B cell (primary cell): ENCODE measurements around the gene WDR83. TPM values are rescaled to one million over a fixed set of nuclear protein-coding genes. Genes with fewer than 3 reads are reported as not detected.
"Not testable (repeated sequence)": the region's sequence is repeated elsewhere in the genome, so short reads cannot be mapped to it uniquely, and the experiment has no call there.

Source experiments
- ATAC-seq: fragments of 200-7000 bp; cut with Tn5 transposase; one replicate; pipeline ENCODE4 v1.10.0; 2021; ENCODE audit warnings: low read depth, mild to moderate bottlenecking, moderate number of reproducible peaks, moderate library complexity
- CTCF ChIA-PET: fragments of 350-600 bp; sonication (Branson Sonifier 250); formaldehyde crosslinking; loops from one replicate; lab custom pipeline; 2021; ENCODE audit warnings: antibody characterized with exemption, inconsistent platforms; lab: Charles Lee
- POLR2A ChIA-PET: fragments of 350-600 bp; sonication (Branson Sonifier 250); formaldehyde crosslinking; loops from one replicate; lab custom pipeline; 2021; ENCODE audit warnings: antibody characterized with exemption; lab: Charles Lee
- DNase-seq: peaks from one replicate; pipeline ENCODE4 v3.0.0; 2013
- H2AFZ ChIP-seq: 2 replicates; pipeline ENCODE4 v1.6.1; 2012; ENCODE audit warnings: mild to moderate bottlenecking, low read depth, low read length; ENCODE audit not compliant: insufficient read depth, poor library complexity, severe bottlenecking
- H3K27ac ChIP-seq, 2 donors: 1 replicate in 1 of 2; 2 replicates in 1 of 2; pipeline ENCODE4 v1.5.1; 2012 to 2013; ENCODE audit warnings: low read length in 2 of 2, mild to moderate bottlenecking in 2 of 2, moderate library complexity in 1 of 2
- H3K27me3 ChIP-seq, 4 experiments: fragments of 200-600 bp in 1 of 4; sonication (generic) in 1 of 4; replicated peaks in 1 of 4; 1 replicate in 2 of 4; 2 replicates in 2 of 4; pipeline versions ENCODE4 v1.6.1 to v1.7.0; 2013 to 2016; ENCODE audit warnings: low read length in 3 of 4, mild to moderate bottlenecking in 2 of 4, mixed read lengths in 1 of 4, moderate library complexity in 1 of 4; ENCODE audit not compliant: insufficient read depth in 4 of 4, control insufficient read depth in 3 of 4; ENCODE audit errors: control extremely low read depth in 1 of 4
- H3K36me3 ChIP-seq, 2 experiments: replicated peaks in 1 of 2; 1 replicate in 1 of 2; 2 replicates in 1 of 2; pipeline versions ENCODE4 v1.6.1 to v1.7.1; 2013; ENCODE audit warnings: low read length in 1 of 2; ENCODE audit not compliant: insufficient read depth in 2 of 2, control insufficient read depth in 1 of 2; ENCODE audit errors: control extremely low read depth in 1 of 2, extremely low read depth in 1 of 2
- H3K4me1 ChIP-seq, 2 donors: fragments of 200-600 bp in 1 of 2; sonication (generic) in 1 of 2; 1 replicate in 1 of 2; 2 replicates in 1 of 2; pipeline versions ENCODE4 v1.5.1 to v1.6.1; 2013 to 2017; ENCODE audit warnings: low read length in 2 of 2; ENCODE audit not compliant: control insufficient read depth in 2 of 2, insufficient read depth in 2 of 2
- H3K4me2 ChIP-seq: replicated peaks from 2 replicates; pipeline ENCODE3; 2012; ENCODE audit warnings: mild to moderate bottlenecking, low read depth, low read length; ENCODE audit not compliant: poor library complexity, severe bottlenecking
- H3K4me3 ChIP-seq, 5 experiments: fragments of 200-600 bp in 1 of 5; sonication (generic) in 1 of 5; 1 replicate in 3 of 5; 2 replicates in 2 of 5; pipeline versions ENCODE4 v1.5.1 to v1.7.0; 2011 to 2016; ENCODE audit warnings: low read length in 4 of 5, mild to moderate bottlenecking in 4 of 5, low read depth in 2 of 5, control low read depth in 1 of 5, moderate library complexity in 1 of 5; ENCODE audit not compliant: insufficient read depth in 1 of 5; ENCODE audit errors: control extremely low read depth in 1 of 5, extremely low read depth in 1 of 5
- H3K79me2 ChIP-seq: fragments of 200-600 bp; sonication (generic); one replicate; pipeline ENCODE4 v1.6.0; 2016; ENCODE audit warnings: low read length; ENCODE audit not compliant: control insufficient read depth, insufficient read depth
- H3K9ac ChIP-seq: fragments of 200-600 bp; sonication (generic); 2 replicates; pipeline ENCODE4 v1.6.1; 2017; ENCODE audit warnings: mild to moderate bottlenecking, low read length, moderate library complexity
- H3K9me3 ChIP-seq, 3 donors: one replicate each; pipeline versions ENCODE4 v1.6.1 to v1.7.1; 2013; ENCODE audit warnings: low read length in 2 of 3; ENCODE audit not compliant: control insufficient read depth in 2 of 3, insufficient read depth in 1 of 3; ENCODE audit errors: control extremely low read depth in 1 of 3
- H4K20me1 ChIP-seq: 2 replicates; pipeline ENCODE4 v1.6.0; 2012; ENCODE audit warnings: mild to moderate bottlenecking, low read length; ENCODE audit not compliant: insufficient read depth, control insufficient read depth, poor library complexity, severe bottlenecking
- H3K27ac Mint-ChIP-seq: one replicate; pipeline ENCODE4 v1.8.0; 2021; ENCODE audit warnings: mixed read lengths
- H3K27me3 Mint-ChIP-seq: one replicate; pipeline ENCODE4 v1.8.0; 2021; ENCODE audit warnings: mixed read lengths
- H3K4me1 Mint-ChIP-seq: one replicate; pipeline ENCODE4 v1.8.0; 2021; ENCODE audit warnings: mixed read lengths
- H3K4me3 Mint-ChIP-seq: one replicate; pipeline ENCODE4 v1.8.0; 2021; ENCODE audit warnings: mixed read lengths
- H3K9me3 Mint-ChIP-seq: one replicate; pipeline ENCODE4 v1.8.0; 2022; ENCODE audit warnings: mixed read lengths; ENCODE audit not compliant: insufficient read depth
- EZH2 ChIP-seq: IDR thresholded peaks from 2 replicates; pipeline ENCODE4 v1.6.1; 2012; ENCODE audit warnings: borderline replicate concordance, low read depth, mild to moderate bottlenecking, moderate library complexity, low read length; ENCODE audit not compliant: insufficient read depth, poor library complexity, severe bottlenecking
- whole genome bisulfite sequencing: methylation state at CpG from one replicate; pipeline ENCODE4 v1.1.5; 2013; ENCODE audit warnings: missing lambda C conversion rate; ENCODE audit not compliant: insufficient coverage; 5-methylcytosine and 5-hydroxymethylcytosine counted together
- intact Hi-C: fragments of 100-400 bp; cut with micrococcal nuclease; formaldehyde crosslinking; loops from one replicate; pipeline ENCODE4 v1.10.0; 2022
- polyA plus RNA-seq: library from polyadenylated mRNA; depleted of rRNA; stranded (reverse); fragments of >200 nt; gene quantifications from 2 replicates; pipeline ENCODE4 v1.2.3, GENCODE V29; 2012
- total RNA-seq, 2 donors: library from RNA; stranded (reverse); fragments of 120-200 nt in 1 of 2; gene quantifications; 1 replicate in 1 of 2; 2 replicates in 1 of 2; pipeline versions ENCODE4 v1.2.3 to v1.2.4, GENCODE V29; 2013 to 2022
- TF ChIP-seq, protein P1 (sequence below): fragments of 200-600 bp; IDR thresholded peaks from one replicate; pipeline ENCODE4 v1.8.0; 2022; ENCODE audit warnings: antibody characterized with exemption, mild to moderate bottlenecking

Gene WDR83
- total and polyA plus RNA-seq, 2 donors (not counting 1 experiment from before 2014, with no cell fraction given): 16.3 to 24.6 TPM

DNA sequence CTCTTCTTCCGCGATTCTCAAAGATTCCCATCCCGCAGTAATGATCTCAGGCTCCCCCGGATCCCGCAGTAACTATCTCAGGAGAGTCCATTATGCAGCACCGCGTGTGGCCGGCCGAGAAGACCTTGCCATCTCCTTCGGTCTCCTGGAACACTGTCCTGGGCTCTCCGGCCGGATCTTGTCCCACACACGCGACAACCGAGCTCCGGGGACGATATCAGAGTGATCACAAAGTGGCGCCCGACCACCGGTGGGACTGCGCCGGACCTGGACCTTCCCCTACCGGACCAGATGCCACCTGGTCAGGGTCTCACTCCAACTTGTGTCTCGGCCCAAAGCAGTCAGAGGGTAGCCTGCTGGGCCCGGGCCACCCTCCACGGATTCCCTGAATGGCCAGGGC, 24.1 kb upstream of the WDR83 start:
- Mint-ChIP-seq H3K27me3 (no peaks in the 10 kb centered on the region), H3K4me1 (peaks cover 11% of the 10 kb centered on the region), H3K27ac (no peak overlapping the region), H3K9me3 (no peaks in the 10 kb centered on the region), H3K4me3 (no peak overlapping the region)
- 99% methylated on average over 26 of the region's 26 CpGs for WGBS
- Histone ChIP-seq H2AFZ (no peak overlapping the region), H3K36me3 (peaks cover 0 to 21% of the 10 kb centered on the region in 2 experiments), H3K9ac (no peak overlapping the region), H3K9me3 (no peaks in the 10 kb centered on the region), H4K20me1 (peaks cover 11% of the 10 kb centered on the region), H3K4me2 (no peak overlapping the region), H3K27me3 (no peaks in the 10 kb centered on the region), H3K79me2 (peaks cover 14% of the 10 kb centered on the region), H3K4me1 (peaks cover 8 to 12% of the 10 kb centered on the region in 2 donors), H3K4me3 (no peak overlapping the region), H3K27ac (no peak overlapping the region)
- intact Hi-C loops: no loop called here
- ChIA-PET POLR2A (interaction anchor here (0.5 kb wide), 1 partner anchor 95 kb away, joined by 5 read pairs; no protein-coding TSS in a partner anchor), CTCF (no interaction called here)
- ATAC-seq (no peak), DNase-seq (no peak)
- TF ChIP-seq EZH2: no peak
- TF ChIP-seq, protein P1, sequence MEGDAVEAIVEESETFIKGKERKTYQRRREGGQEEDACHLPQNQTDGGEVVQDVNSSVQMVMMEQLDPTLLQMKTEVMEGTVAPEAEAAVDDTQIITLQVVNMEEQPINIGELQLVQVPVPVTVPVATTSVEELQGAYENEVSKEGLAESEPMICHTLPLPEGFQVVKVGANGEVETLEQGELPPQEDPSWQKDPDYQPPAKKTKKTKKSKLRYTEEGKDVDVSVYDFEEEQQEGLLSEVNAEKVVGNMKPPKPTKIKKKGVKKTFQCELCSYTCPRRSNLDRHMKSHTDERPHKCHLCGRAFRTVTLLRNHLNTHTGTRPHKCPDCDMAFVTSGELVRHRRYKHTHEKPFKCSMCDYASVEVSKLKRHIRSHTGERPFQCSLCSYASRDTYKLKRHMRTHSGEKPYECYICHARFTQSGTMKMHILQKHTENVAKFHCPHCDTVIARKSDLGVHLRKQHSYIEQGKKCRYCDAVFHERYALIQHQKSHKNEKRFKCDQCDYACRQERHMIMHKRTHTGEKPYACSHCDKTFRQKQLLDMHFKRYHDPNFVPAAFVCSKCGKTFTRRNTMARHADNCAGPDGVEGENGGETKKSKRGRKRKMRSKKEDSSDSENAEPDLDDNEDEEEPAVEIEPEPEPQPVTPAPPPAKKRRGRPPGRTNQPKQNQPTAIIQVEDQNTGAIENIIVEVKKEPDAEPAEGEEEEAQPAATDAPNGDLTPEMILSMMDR: no peak

DNA sequence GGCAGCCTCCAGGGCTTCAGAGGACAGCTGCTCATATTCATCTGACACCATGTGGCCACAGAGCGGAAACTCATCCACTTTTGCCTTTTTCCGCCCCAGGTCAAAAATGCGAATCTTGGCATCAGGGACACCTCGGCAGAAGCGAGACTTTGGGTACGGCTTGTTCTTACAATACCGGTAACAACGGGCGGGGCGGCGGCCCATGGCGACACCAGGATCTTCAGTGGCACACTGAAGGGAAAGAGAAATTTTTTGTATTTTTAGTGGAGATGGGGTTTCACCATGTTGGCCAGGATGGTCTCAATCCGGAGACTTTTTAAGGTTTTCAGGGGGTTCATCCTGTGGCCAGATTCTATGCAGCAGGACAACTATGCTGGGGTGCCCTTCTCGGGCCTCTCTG, 22.9 kb upstream of the WDR83 start:
- H3K9me3 ChIP-seq, H3K9ac ChIP-seq, intact Hi-C loops, ATAC-seq, H3K4me2 ChIP-seq, H2AFZ ChIP-seq, H3K27ac Mint-ChIP-seq, CTCF ChIA-PET, H3K4me3 Mint-ChIP-seq, H3K4me3 ChIP-seq, H3K9me3 Mint-ChIP-seq, POLR2A ChIA-PET, H3K27me3 ChIP-seq, H3K27me3 Mint-ChIP-seq, H3K27ac ChIP-seq, DNase-seq: not testable (repeated sequence)
- peaks cover 19% of the 10 kb centered on the region for H3K4me1 Mint-ChIP-seq
- Histone ChIP-seq H3K4me1 (peaks cover 8 to 22% of the 10 kb centered on the region in 2 donors), H4K20me1 (peaks cover 11% of the 10 kb centered on the region), H3K36me3 (peaks cover 0 to 21% of the 10 kb centered on the region in 2 experiments), H3K79me2 (peaks cover 18% of the 10 kb centered on the region)
- WGBS: 98% methylated on average over 14 of the region's 14 CpGs
